ENCODE data around the gene CCDC54.

GRCh38 chr3:107409365-107409764 is 32.1 kb downstream of the CCDC54 start:
- TF ChIP-seq EZH2 (IDR thresholded peaks at IDR 0.05; ENCODE audit: insufficient read depth, low read length), result no peak
- no peak for TF ChIP-seq CTCF (IDR thresholded peaks at IDR 0.05; ENCODE audit: insufficient read depth, low read depth, low read length)

Data from astrocyte (in vitro differentiated cells and primary cell).